HepG2 (cell line): ENCODE results near the gene IL15RA. TPM values are rescaled to one million over a fixed set of nuclear protein-coding genes. Genes with fewer than 3 reads are reported as not detected.

Experiments
- ARNT2 ChIP-seq: sonication (generic); formaldehyde crosslinking; IDR thresholded peaks from 2 replicates; pipeline ENCODE4 v1.8.0; 2022; ENCODE audit warnings: mild to moderate bottlenecking, low read depth, missing genetic modification reagents, moderate library complexity
- ELF4 ChIP-seq: sonication (generic); formaldehyde crosslinking; IDR thresholded peaks from 2 replicates; pipeline ENCODE4 v1.5.0; 2020; ENCODE audit warnings: missing genetic modification reagents, mild to moderate bottlenecking, moderate library complexity, borderline replicate concordance
- HDAC6 ChIP-seq: fragments of 200-600 bp; sonication (generic); IDR thresholded peaks from 2 replicates; pipeline ENCODE4 v1.7.0; 2017; ENCODE audit warnings: mild to moderate bottlenecking, antibody characterized with exemption, low read length, low read depth
- HIVEP1 ChIP-seq: sonication (generic); formaldehyde crosslinking; IDR thresholded peaks from 2 replicates; pipeline ENCODE4 v1.4.0; 2020; ENCODE audit warnings: mild to moderate bottlenecking, missing genetic modification reagents
- KLF6 ChIP-seq: IDR thresholded peaks from 2 replicates; pipeline ENCODE4 v1.8.0; 2016; ENCODE audit warnings: missing biosample characterization, missing genetic modification reagents
- MEIS1 ChIP-seq: sonication (generic); formaldehyde crosslinking; IDR thresholded peaks from 2 replicates; pipeline ENCODE4 v1.9.0; 2021; ENCODE audit warnings: mild to moderate bottlenecking, missing genetic modification reagents, moderate library complexity, borderline replicate concordance
- MTA3 ChIP-seq: sonication (generic); formaldehyde crosslinking; IDR thresholded peaks from 2 replicates; pipeline ENCODE4 v1.4.0; 2020; ENCODE audit warnings: missing genetic modification reagents
- NR2C2 ChIP-seq: sonication (generic); formaldehyde crosslinking; IDR thresholded peaks from 2 replicates; pipeline ENCODE4 v1.4.0; 2020; ENCODE audit warnings: missing genetic modification reagents, mild to moderate bottlenecking, moderate library complexity, borderline replicate concordance
- PLRG1 ChIP-seq: fragments of 450-650 bp; conservative IDR thresholded peaks from 2 replicates; pipeline ENCODE4 v1.6.1; 2016
- RFX5 ChIP-seq: IDR thresholded peaks from 2 replicates; pipeline ENCODE4 v1.6.1; 2011; ENCODE audit warnings: low read depth, low read length, improper control_type of control experiment
- ZBTB21 ChIP-seq: sonication (generic); formaldehyde crosslinking; IDR thresholded peaks from 2 replicates; pipeline ENCODE4 v1.4.0; 2020; ENCODE audit warnings: missing genetic modification reagents
- ZNF121 ChIP-seq: sonication (generic); formaldehyde crosslinking; IDR thresholded peaks from 2 replicates; pipeline ENCODE4 v1.5.0; 2020; ENCODE audit warnings: mild to moderate bottlenecking, missing genetic modification reagents
- ZNF180 ChIP-seq: sonication (generic); formaldehyde crosslinking; IDR thresholded peaks from 2 replicates; pipeline ENCODE4 v1.4.0; 2020; ENCODE audit warnings: low read depth, missing genetic modification reagents, borderline replicate concordance
- ZNF296 ChIP-seq: sonication (generic); formaldehyde crosslinking; conservative IDR thresholded peaks from 2 replicates; pipeline ENCODE4 v1.5.0; 2020; ENCODE audit warnings: mild to moderate bottlenecking, missing genetic modification reagents
- ZNF331 ChIP-seq: sonication (generic); formaldehyde crosslinking; IDR thresholded peaks from 2 replicates; pipeline ENCODE4 v1.4.0; 2020; ENCODE audit warnings: missing genetic modification reagents
- ZNF333 ChIP-seq: sonication (generic); formaldehyde crosslinking; IDR thresholded peaks from 2 replicates; pipeline ENCODE4 v1.4.0; 2020; ENCODE audit warnings: mild to moderate bottlenecking, missing genetic modification reagents, borderline replicate concordance
- ZNF674 ChIP-seq: sonication (generic); formaldehyde crosslinking; IDR thresholded peaks from 2 replicates; pipeline ENCODE4 v1.5.0; 2020; ENCODE audit warnings: low read depth, mild to moderate bottlenecking, missing genetic modification reagents
- ZNF768 ChIP-seq: sonication (generic); formaldehyde crosslinking; IDR thresholded peaks from 2 replicates; pipeline ENCODE4 v1.4.0; 2020; ENCODE audit warnings: missing genetic modification reagents
- ZNF777 ChIP-seq: sonication (generic); formaldehyde crosslinking; IDR thresholded peaks from 2 replicates; pipeline ENCODE4 v1.4.0; 2020; ENCODE audit warnings: missing genetic modification reagents
- polyA plus RNA-seq, 8 experiments: library from polyadenylated mRNA; depleted of rRNA in 3 of 8; stranded (reverse) in 7 of 8; unstranded in 1 of 8; fragments of >200 nt; fragmentation: Illumina TruSeq in 4 of 8; extraction: Trizol in 4 of 8; gene quantifications; 2 replicates each; pipeline versions ENCODE4 v1.2.1 to v1.2.3, GENCODE V29; 2011 to 2016; ENCODE audit warnings: low read depth in 4 of 8, missing spikeins in 1 of 8, mixed read lengths in 1 of 8; ENCODE audit not compliant: insufficient read depth in 1 of 8
- total RNA-seq, 5 experiments: library from RNA; depleted of rRNA; stranded (reverse); fragments of >200 nt; fragmentation: Illumina TruSeq; extraction: Trizol; gene quantifications; 2 replicates each; pipeline ENCODE4 v1.2.3, GENCODE V29; 2016; ENCODE audit warnings: low read depth in 1 of 5
- TF ChIP-seq, protein P1 (sequence below): sonication (generic); formaldehyde crosslinking; IDR thresholded peaks from 2 replicates; pipeline ENCODE4 v1.8.1; 2023; ENCODE audit warnings: missing genetic modification reagents, inconsistent platforms, borderline replicate concordance
- TF ChIP-seq, protein P2 (sequence below): sonication (generic); formaldehyde crosslinking; IDR thresholded peaks from 2 replicates; pipeline ENCODE4 v1.4.0; 2020; ENCODE audit warnings: mild to moderate bottlenecking, missing genetic modification reagents
- TF ChIP-seq, protein P3 (sequence below): sonication (generic); formaldehyde crosslinking; IDR thresholded peaks from 2 replicates; pipeline ENCODE4 v1.4.0; 2020; ENCODE audit warnings: missing genetic modification reagents, borderline replicate concordance
- TF ChIP-seq, protein P4 (sequence below): sonication (generic); formaldehyde crosslinking; IDR thresholded peaks from 2 replicates; pipeline ENCODE4 v1.5.0; 2020; ENCODE audit warnings: missing genetic modification reagents
- TF ChIP-seq, protein P5 (sequence below): fragments of 450-650 bp; IDR thresholded peaks from 2 replicates; pipeline ENCODE4 v1.6.1; 2017

IL15RA gene
- total and polyA plus RNA-seq, 2 of the 13 experiments (the other 11 are each of a cell fraction or from before 2014, with no cell fraction given) = 0.53 to 0.77 TPM

DNA sequence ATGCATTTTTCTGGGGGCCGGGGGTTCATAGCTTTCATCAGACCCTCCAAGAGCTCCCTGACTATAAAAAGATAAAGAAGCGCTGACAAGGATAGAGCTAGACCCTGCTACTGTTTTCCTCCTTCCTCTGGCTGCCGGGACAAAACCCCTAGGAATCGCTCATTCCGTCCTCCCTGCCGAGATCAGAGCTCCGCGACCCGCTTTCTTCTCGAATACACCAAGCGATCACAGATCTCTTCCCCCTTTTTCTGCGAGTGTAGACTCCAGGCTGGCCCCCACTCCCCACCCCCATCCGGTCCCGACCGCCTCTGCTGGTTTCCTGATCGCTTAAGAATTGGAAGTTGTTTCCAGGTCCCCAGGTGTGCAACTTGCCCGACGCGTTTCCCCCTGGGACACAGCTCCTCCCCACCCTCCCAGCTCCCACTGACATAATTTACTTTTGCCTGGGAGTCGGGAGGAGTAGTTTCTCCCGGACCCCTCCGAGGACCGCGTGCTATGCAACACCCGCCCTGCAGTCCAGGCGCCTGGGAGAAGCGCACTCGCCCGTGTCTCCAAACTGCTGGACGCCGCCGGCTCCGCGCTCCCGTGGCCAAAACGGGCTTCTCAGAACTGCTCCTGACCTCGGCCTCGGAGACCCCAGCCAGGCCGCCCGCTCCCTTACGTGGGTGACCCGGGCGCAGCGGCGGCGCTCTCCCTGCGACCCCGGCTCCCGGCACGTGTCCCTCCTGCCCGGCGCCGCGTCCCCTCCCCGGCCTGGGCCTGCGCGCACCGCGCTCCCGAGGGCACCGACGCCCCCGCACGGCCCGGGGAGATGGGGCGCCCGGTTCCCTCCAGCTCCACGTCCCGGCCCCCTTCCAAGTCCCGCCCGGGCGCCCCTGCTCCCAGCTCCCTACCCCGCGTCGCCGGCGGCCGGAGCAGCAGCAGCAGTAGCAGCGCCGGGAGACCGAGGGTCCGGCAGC, 552 bp downstream of the IL15RA start (continued):
- TF ChIP-seq, protein P1, sequence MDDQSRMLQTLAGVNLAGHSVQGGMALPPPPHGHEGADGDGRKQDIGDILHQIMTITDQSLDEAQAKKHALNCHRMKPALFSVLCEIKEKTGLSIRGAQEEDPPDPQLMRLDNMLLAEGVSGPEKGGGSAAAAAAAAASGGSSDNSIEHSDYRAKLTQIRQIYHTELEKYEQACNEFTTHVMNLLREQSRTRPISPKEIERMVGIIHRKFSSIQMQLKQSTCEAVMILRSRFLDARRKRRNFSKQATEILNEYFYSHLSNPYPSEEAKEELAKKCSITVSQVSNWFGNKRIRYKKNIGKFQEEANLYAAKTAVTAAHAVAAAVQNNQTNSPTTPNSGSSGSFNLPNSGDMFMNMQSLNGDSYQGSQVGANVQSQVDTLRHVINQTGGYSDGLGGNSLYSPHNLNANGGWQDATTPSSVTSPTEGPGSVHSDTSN (CRISPR knock-in tag) = no peak
- TF ChIP-seq ZNF121 (CRISPR knock-in tag) = no peak
- TF ChIP-seq PLRG1 = no peak
- no peak for TF ChIP-seq ZNF674 (CRISPR knock-in tag)
- TF ChIP-seq ZNF180 (CRISPR knock-in tag) = no peak
- TF ChIP-seq ELF4 = no peak
- TF ChIP-seq KLF6 (CRISPR knock-in tag) = no peak
- peak; percentile 66; the same call in 1 of the 2 replicates for TF ChIP-seq HDAC6
- no peak for TF ChIP-seq NR2C2 (CRISPR knock-in tag)
- no peak for TF ChIP-seq ZBTB21
- TF ChIP-seq, protein P2, sequence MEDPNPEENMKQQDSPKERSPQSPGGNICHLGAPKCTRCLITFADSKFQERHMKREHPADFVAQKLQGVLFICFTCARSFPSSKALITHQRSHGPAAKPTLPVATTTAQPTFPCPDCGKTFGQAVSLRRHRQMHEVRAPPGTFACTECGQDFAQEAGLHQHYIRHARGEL (CRISPR knock-in tag) = no peak
- TF ChIP-seq, protein P3, sequence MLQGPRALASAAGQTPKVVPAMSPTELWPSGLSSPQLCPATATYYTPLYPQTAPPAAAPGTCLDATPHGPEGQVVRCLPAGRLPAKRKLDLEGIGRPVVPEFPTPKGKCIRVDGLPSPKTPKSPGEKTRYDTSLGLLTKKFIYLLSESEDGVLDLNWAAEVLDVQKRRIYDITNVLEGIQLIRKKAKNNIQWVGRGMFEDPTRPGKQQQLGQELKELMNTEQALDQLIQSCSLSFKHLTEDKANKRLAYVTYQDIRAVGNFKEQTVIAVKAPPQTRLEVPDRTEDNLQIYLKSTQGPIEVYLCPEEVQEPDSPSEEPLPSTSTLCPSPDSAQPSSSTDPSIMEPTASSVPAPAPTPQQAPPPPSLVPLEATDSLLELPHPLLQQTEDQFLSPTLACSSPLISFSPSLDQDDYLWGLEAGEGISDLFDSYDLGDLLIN (CRISPR knock-in tag) = no peak
- TF ChIP-seq ARNT2 = peak; percentile 55; the same call in 1 of the 2 replicates
- TF ChIP-seq HIVEP1 (CRISPR knock-in tag) = no peak
- no peak for TF ChIP-seq ZNF333 (CRISPR knock-in tag)
- TF ChIP-seq, protein P4, sequence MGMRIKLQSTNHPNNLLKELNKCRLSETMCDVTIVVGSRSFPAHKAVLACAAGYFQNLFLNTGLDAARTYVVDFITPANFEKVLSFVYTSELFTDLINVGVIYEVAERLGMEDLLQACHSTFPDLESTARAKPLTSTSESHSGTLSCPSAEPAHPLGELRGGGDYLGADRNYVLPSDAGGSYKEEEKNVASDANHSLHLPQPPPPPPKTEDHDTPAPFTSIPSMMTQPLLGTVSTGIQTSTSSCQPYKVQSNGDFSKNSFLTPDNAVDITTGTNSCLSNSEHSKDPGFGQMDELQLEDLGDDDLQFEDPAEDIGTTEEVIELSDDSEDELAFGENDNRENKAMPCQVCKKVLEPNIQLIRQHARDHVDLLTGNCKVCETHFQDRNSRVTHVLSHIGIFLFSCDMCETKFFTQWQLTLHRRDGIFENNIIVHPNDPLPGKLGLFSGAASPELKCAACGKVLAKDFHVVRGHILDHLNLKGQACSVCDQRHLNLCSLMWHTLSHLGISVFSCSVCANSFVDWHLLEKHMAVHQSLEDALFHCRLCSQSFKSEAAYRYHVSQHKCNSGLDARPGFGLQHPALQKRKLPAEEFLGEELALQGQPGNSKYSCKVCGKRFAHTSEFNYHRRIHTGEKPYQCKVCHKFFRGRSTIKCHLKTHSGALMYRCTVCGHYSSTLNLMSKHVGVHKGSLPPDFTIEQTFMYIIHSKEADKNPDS (CRISPR knock-in tag) = no peak
- no peak for TF ChIP-seq ZNF331 (CRISPR knock-in tag)
- TF ChIP-seq MEIS1 (CRISPR knock-in tag) = no peak
- TF ChIP-seq ZNF768 (CRISPR knock-in tag) = 0 out of 2 replicates have a peak, but pooled peaks have one; percentile 12
- no peak for TF ChIP-seq ZNF296
- TF ChIP-seq ZNF777 (CRISPR knock-in tag) = peak; percentile 89
- TF ChIP-seq, protein P5, sequence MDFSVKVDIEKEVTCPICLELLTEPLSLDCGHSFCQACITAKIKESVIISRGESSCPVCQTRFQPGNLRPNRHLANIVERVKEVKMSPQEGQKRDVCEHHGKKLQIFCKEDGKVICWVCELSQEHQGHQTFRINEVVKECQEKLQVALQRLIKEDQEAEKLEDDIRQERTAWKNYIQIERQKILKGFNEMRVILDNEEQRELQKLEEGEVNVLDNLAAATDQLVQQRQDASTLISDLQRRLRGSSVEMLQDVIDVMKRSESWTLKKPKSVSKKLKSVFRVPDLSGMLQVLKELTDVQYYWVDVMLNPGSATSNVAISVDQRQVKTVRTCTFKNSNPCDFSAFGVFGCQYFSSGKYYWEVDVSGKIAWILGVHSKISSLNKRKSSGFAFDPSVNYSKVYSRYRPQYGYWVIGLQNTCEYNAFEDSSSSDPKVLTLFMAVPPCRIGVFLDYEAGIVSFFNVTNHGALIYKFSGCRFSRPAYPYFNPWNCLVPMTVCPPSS = no peak
- no peak for TF ChIP-seq RFX5
- no peak for TF ChIP-seq MTA3 (CRISPR knock-in tag)
